GM18873 (cell line): Measurements from ENCODE around the gene AAMP.
"Not testable (repeated sequence)": the region's sequence is repeated elsewhere in the genome, so short reads cannot be mapped to it uniquely, and the experiment has no call there.

ENCODE experiments used
- ATAC-seq: cut with Tn5 transposase; IDR thresholded peaks from one replicate; pipeline ENCODE4 v1.9.1; 2021; ENCODE audit warnings: mild to moderate bottlenecking, moderate library complexity, moderate number of reproducible peaks; ENCODE audit not compliant: unreplicated experiment, low FRiP score

Gene AAMP, protein sequence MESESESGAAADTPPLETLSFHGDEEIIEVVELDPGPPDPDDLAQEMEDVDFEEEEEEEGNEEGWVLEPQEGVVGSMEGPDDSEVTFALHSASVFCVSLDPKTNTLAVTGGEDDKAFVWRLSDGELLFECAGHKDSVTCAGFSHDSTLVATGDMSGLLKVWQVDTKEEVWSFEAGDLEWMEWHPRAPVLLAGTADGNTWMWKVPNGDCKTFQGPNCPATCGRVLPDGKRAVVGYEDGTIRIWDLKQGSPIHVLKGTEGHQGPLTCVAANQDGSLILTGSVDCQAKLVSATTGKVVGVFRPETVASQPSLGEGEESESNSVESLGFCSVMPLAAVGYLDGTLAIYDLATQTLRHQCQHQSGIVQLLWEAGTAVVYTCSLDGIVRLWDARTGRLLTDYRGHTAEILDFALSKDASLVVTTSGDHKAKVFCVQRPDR

DNA sequence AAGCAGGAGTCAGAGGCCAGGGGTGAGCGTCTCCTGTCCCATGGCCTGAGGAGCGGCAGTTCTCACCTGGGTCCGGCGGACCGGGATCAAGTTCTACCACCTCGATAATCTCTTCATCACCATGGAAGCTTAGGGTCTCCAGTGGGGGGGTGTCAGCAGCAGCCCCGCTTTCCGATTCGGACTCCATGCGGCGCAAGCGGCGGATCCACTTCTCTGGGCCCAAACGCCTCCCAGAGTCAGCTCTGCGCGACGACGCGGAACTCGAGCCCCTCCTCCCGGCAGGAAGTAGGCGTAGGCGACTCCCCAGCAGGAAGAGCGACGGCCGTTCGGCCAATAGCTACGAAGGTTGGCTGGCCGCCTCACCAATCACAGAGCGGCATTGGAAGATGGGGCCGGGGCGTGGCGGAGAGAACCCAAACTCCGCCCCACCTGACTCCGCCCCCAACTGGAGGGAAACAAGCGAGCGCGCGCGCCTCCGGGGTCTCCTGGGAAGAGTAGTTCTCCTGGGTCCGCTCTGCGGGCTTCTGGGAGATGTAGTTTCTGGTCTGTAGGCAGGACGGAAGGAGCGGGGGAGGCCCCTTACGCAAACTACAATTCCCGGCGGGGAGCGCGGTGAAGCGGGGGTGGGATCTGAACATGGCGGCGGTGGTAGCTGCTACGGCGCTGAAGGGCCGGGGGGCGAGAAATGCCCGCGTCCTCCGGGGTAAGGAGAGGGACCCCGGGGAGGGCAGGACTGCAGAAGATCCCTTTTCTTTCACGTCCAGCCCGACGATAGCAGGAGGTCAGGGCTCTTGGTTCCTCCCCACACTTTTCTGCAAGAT lies at the start of gene AAMP, which contains the start of gene PNKD:
TSS of gene AAMP (minus strand) at position 238 of the 821 bp plus-strand sequence. CDS start at position 187, 51 bp downstream.
TSS of gene PNKD (plus strand) at position 620 of the 821 bp plus-strand sequence. CDS start at position 637, 17 bp downstream.
- peak; percentile 89 for ATAC-seq

DNA sequence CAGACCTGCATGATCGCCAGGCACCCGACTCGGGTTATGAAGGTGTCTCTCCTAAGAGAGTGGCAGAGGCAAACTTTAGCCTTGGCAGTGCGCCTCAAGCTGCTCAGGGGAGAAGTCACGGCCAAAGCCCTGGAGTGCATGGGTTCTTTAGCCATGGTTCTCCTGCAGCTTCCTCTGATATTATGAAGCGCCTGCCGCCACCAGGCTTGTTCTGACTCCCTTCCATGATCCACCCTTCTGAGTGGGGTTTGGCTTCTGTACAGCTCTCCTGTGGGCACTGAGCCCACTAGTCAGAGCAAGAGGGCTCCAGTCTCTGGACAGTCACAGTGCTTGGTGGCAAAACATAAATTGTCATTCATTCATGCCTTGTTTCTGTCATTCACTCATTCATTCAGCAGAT lies 48.3 kb upstream of the AAMP start:
- no peak for ATAC-seq

DNA sequence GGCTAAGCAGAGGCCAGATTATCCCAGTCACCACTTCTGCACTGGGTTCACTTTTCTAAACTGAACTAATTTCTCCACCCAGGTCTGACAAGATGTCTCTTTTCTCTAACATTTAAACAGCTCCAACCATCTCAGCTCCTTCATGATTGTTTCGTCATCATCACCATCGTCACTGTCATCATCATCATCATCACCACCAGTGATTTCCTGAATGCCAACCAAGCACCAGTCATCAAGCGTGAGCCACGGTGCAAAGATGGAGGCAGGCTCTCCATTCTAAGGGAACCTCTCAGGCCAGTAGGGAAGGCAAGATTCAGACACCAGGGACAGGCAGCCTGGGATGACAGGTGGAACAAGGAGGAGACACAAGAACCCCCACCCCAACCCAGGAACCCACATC lies 47.9 kb upstream of the AAMP start:
- ATAC-seq = no peak

DNA sequence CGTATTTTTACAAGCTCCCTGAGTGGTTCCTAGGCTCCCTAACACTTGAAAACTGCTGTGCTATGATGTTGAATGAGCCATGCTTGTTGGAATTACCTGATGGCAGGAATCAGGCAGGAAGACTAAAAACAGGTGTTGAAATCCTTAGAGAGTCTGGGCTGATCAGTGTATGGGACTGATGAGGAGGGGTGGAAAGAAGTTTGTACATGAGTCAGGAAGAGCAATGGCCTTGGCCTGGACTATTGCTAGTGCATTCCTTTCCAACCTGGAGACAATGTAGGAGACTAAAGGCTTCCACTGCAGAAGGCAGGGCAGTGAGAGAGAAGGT lies 47.3 kb upstream of the AAMP start:
- no peak for ATAC-seq

DNA sequence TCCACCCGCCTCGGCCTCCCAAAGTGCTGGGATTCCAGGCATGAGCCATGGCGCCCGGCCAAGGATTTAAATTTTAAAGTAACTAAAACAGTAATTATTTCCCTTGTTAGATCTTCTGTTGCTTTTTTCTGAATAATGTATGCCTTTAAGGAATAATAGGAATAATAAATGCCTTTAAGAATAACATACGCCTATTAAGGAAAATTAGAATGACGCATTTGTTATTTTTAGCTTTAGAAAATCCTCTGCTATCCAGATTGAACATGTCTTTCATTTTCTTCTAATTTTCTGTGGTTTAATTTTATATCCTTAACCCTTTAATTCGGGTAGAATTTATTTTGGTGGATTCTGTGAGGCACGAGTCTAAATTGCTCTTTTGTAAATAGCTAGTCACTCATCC lies 45.5 kb upstream of the AAMP start:
- ATAC-seq = no peak

DNA sequence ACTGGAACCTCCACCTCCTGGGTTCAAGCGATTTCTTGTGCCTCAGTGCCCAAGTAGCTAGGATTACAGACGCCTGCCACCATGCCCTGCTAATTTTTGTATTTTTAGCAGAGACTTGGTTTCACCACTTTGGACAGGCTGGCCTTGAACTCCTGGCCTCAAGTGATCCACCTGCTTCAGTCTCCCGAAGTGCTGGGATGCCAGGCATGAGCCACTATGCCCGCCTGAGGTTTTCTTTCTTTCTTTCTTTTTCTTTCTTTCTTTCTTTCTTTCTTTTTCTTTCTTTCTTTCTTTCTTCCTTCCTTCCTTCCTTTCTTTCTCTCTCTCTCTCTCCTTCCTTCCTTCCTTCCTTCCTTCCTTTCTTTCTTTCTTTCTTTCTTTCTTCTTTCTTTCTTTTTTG lies 44.8 kb upstream of the AAMP start:
- not testable (repeated sequence) for ATAC-seq

DNA sequence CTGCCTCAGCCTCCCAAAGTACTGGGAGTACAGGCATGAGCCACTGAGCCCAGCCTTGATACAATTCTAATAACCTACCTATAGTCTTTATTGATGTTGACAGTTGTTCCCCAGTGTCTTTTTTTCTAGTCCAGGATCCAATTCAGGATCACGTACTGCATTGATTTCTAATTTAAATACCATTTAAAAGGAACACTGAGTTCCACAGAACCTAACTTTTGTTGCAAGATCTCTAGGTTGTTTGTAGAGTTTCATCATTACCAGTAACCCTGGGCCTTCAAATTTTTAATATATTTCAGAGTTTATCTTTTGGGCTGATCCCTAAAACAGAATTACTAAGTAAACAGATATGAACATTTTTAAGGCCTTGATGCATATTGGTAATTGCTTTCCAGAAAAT lies 43.4 kb upstream of the AAMP start:
- no peak for ATAC-seq

DNA sequence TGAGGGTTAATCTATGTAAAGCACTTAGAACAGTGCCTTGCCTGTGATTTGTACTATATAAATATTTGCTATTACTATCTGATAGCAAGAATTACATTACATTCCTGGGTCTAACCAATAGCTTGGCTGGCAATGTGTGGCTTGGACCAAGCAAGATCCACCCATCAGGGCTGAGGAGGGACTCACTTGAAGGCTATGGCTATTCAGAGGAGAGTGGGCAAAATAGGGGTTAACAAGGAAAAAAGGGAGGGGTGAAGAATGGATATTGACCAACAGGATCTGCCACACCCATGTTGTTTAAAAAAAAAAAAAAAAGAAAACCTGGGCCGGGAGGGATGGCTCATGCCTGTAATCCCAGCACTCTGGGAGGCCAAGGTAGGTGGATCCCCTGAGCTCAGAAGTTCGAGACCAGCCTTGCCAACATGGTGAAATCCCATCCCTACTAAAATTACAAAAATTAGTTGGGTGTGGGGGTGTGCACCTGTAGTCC lies 42.4 kb upstream of the AAMP start:
- ATAC-seq = no peak

DNA sequence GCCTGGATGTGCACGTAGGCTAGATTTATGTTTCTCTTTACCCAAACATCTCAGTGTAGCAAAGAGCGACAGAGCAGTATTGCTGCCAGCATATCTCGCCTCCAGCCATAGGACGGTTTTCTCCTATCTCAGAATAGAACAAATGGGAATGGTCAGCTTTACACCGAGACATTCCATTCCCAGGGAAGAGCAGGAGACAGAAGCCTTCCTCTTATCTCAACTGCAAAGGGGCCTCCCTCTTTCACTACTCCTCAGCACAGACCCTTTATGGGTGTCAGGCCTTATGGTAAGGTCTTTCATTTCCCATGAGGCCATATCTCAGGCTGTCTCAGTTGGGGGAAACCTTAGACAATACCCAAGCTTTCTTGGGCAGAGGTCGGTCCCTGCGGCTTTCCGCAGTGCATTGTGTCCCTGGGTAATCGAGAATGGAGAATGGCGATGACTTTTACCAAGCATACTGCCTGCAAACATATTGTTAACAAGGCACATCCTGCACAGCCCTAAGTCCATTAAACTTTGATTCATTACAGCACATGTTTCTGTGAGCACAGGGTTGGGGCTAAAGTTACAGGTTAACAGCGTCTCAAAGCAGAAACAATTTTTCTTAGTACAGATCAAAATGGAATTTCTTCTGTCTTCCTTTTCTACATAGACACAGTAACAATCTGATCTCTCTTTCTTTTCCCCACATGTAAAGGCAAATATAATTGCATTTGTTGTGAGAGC lies 41.8 kb upstream of the AAMP start:
- not testable (repeated sequence) for ATAC-seq

DNA sequence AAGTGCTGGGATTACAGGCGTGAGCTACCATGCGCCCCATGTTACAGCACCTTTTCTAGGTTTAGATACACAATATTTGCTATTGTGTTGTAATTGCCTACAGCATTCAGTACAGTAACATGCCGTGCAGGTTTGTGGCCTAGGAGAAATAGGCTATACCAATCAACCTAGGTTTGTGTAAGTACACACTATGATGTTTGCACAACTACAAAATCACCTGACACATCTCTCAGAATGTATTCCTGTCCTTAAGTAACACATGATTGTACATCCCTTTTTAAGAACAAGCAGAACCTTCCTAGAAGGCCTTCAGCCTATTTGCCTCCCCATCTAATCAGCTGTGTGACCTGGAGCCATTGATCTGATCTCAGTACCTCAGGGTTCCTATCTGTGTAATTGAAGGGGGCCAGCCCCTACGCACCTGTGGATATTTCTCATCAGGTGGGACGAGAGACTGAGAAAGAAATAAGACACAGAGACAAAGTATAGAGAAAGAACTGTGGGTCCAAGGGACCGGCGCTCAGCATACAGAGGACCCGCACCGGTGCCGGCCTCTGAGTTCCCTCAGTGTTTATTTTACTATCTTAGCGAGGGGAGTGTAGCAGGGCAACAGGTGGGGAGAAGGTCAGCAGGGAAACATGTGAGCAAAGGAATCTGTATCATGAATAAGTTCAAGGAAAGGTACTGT lies 41.1 kb upstream of the AAMP start:
- no peak for ATAC-seq

DNA sequence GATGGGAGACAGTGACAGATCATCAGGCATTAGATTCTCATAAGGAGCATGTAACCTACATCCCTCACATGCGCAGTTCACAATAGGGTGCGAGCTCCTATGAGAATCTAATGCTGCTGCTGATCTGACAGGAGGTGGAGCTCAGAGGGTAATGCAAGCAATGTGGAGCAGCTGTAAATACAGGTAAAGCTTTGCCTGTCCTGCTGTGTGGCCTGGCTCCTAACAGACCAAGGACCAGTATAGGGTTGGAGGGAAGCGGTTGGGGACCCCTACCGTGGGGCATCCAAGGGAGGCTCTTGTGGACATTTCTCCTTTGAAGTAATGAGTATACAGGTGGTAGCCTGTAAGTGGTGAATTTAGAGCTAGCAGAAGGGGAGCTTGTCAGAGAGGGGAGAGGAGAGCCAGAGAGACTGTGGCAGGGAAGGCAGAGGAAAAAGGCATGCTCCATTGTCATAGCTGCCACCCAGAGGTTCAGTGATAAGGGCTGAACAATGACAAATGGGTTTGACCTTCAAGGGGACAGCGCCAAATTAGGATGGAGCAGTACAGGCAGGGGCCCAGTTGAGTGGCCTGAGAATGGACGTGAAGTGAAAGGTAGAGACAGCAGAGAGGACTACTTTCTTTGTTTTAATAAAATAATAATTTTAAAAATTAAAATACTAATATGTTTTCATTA lies 37.6 kb upstream of the AAMP start:
- no peak for ATAC-seq

DNA sequence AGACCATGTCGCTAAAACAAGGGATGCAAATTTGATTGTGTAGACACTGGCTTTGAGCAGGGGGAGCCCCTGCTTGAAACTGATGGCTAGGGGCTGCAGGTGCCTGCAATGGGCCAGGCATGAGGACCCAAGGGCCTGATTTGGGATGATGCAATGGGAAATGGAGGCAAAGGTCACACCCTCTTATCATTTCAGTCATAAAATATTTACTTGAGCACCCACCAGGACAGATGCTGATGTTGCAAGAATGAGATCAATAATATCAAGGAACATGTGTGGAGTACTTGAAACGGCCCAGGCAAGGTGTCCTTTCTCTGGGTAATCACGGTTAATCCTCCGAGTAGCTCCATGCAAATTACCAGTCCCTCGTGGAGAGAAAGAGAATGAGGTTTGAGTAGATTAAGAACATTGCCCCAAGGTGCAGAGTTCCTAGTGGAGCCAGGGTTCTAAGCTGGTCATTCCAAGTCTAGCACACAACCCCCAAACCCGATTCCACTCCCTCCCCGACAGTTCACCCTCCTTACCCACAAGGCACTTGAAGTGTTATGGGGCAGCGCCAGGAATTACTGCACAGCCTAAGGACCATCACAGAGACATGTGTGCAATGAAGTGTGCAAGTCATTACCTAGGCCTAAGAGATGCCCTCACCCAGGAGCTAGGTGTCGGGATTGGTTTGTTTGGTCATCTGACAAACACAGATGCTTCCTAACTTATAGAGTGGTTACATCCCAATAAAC lies 36.4 kb upstream of the AAMP start:
- ATAC-seq = no peak

DNA sequence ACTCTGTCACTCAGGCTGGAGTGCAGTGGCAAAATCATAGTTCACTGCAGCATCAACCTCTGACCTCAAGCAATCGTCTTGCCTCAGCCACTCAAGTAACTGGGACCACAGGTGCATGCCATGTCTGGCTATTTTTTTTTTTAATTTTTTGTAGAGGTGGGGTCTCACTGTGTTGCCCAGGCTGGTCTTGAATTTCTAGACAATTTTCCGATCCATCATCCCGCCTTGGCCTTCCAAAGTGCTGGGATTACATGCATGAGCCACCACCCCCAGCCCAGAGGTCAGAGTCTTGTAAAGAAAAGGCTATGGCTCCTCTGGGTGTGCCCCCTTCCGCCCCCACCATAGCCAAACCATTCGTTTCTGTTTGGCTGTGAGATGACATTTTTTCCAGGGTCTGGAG lies 35.4 kb upstream of the AAMP start:
- no peak for ATAC-seq

DNA sequence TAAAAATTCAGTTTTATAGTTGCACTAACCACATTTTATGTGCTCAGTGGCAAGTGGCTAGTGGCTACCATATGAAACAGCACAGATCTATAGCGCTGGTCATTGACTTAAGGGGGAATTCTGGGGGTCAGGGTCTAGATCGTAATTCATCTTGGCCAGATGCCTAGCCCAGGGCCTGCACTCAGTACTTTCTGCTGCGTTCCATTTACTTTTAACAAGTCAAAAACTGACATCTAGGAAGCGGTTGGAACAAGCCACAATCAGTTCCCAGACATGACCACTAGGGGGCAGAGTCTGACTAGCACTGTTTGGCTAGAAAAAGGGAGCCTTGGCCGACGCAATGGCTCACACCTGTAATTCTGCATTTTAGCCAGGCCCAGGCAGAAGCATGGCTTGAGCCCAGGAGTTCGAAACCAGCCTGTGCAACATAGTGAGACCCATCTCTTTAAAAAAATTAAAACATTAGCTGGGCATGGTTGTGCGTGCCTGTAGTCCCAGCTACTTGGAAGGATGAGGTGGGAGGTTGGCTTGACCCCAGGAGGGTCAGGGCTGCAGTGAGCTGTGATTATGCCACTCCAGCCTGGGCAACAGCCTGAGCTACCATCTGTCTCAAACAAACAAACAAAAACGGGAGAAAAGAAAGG lies 31.4 kb upstream of the AAMP start:
- peak; percentile 68 for ATAC-seq

DNA sequence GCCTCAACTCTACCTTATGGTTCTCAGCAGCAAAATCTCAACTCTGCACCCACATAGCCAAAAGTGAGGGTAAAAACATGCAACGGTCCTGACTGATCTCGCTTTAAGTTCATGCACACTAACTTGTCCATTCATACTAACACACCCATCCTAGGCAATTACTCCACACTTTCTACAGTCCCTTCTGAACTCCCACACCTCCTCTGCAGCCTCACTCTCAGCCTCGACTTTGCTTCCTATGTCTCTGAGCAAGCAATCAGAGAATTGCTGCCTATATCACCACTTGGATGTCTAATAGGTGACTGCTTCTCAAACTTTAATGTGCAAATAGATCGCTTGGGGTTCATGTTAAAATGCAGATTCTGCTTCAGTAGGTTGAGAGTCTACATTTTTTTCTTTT lies 30.2 kb upstream of the AAMP start:
- ATAC-seq = no peak

DNA sequence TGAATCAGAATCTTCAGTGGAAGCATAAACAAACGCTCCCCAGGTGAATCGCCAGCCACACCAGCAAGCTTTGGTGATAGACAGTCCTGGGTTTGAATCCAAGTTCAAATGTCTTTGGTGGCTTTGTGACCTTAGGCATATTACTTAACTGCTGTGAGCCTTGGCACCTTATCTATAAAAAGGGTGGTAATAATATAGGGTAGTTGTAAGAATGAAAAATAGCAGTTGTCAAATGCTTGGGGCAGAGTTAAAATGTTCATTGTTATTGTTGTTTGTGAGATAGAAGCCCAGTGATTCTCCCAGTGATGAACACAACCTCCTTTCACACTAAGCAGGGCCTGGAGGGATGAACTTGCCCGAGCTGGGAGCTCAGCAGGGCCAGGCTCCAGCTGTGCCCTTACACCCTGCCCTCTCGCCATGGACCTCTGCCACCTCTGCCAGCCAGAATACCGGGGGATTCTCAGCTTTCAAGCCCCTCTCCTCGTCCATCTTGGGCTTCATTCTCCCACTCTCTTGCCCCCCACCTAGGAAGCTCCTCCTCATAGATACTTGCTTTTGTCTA lies 28.5 kb upstream of the AAMP start:
- no peak for ATAC-seq

DNA sequence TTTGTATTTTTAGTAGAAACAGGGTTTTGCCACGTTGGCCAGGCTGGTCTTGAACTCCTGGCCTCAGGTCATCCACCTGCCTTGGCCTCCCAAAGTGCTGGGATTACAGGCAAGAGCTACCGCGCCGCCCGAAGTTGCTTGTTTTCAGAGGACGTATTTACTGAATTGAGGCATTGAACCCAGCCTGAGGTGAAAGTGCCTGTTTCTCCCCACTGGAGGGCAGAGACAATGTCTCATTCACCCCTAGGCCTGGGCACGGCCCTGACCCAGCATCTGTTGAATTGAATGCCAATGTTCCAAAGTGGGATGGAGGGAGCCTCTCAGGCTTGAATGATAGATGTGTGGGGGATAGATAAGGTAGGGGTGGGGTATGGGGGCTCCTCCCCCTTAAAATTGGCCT lies 26.9 kb upstream of the AAMP start:
- ATAC-seq = no peak

DNA sequence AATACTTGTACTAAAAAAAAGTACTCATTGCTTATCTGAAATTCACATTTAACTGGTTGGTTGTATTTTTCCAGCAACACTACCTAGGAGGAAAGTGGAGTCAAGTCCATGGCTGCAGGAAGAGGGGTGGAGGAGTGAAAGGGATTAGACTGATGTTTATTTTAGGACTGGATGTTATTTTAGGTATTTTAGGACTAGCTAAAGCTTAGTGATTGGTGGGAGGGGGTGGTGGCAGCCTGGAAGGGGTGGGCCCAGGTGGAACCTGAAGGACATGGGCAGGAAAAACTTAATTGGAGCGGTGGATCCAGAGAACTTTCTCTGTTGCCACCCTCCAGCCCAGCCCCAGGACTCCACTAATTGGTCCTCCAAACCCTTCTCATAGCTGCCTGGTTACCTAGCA lies 26.3 kb upstream of the AAMP start:
- ATAC-seq = no peak
